Measurements from ENCODE around the gene GPATCH3.

GRCh38 chr1:26855636-26856035 is 44.6 kb downstream of the GPATCH3 start:
- TF ChIP-seq RAD21 (IDR thresholded peaks at IDR 0.05; ENCODE audit: low read depth), result no peak
- no peak for TF ChIP-seq EZH2 (IDR thresholded peaks at IDR 0.05)
- TF ChIP-seq EZH2phosphoT487 (IDR thresholded peaks at IDR 0.05; ENCODE audit: borderline replicate concordance), result no peak
- TF ChIP-seq REST (IDR thresholded peaks at IDR 0.05; ENCODE audit: low read depth), result no peak
- TF ChIP-seq CEBPB (IDR thresholded peaks at IDR 0.05; ENCODE audit: low read depth), result no peak
- TF ChIP-seq CTCF (IDR thresholded peaks at IDR 0.05 in 2 of 3, conservative IDR thresholded peaks at IDR 0.05 in 1 of 3; ENCODE audit: borderline replicate concordance in 1 of 3, insufficient read depth in 1 of 3, low read depth in 2 of 3, low read length in 2 of 3), result no peak
- no peak for TF ChIP-seq ELF1 (IDR thresholded peaks at IDR 0.05; ENCODE audit: borderline replicate concordance, low read depth)
- TF ChIP-seq POLR2AphosphoS5 (IDR thresholded peaks at IDR 0.05; ENCODE audit: low read depth, low read length), result no peak

Measured in HCT116 (cell line).